Parathyroid adenoma (tissue), 2 donors: ENCODE results near the gene EIF6.

Experiments used
- H2AFZ ChIP-seq: fragments of 300-600 bp; sonication (generic); one replicate; pipeline ENCODE4 v1.7.0; 2017; ENCODE audit warnings: antibody characterized with exemption, mild to moderate bottlenecking
- H3K27ac ChIP-seq: fragments of 300-600 bp; sonication (generic); one replicate; pipeline ENCODE4 v1.7.0; 2017
- H3K27me3 ChIP-seq: fragments of 300-600 bp; sonication (generic); one replicate; pipeline ENCODE4 v1.7.0; 2017; ENCODE audit warnings: low read length; ENCODE audit not compliant: control insufficient read depth, insufficient read depth
- H3K36me3 ChIP-seq: fragments of 300-600 bp; sonication (generic); one replicate; pipeline ENCODE4 v1.7.0; 2017; ENCODE audit warnings: low read length; ENCODE audit not compliant: control insufficient read depth, insufficient read depth
- H3K4me1 ChIP-seq: fragments of 300-600 bp; sonication (generic); one replicate; pipeline ENCODE4 v1.7.0; 2017; ENCODE audit warnings: control low read depth
- H3K4me2 ChIP-seq: fragments of 300-600 bp; sonication (generic); one replicate; pipeline ENCODE4 v1.7.0; 2017; ENCODE audit warnings: low read length
- H3K4me3 ChIP-seq: fragments of 300-600 bp; sonication (generic); one replicate; pipeline ENCODE4 v1.7.0; 2017; ENCODE audit warnings: low read depth, low read length
- H3K79me2 ChIP-seq: fragments of 300-600 bp; sonication (generic); one replicate; pipeline ENCODE4 v1.7.0; 2017; ENCODE audit warnings: control low read depth
- H3K9ac ChIP-seq: fragments of 300-600 bp; sonication (generic); one replicate; pipeline ENCODE4 v1.7.0; 2017; ENCODE audit warnings: mild to moderate bottlenecking
- H3K9me3 ChIP-seq: fragments of 300-600 bp; sonication (generic); one replicate; pipeline ENCODE4 v1.7.0; 2017; ENCODE audit warnings: low read length; ENCODE audit not compliant: control insufficient read depth
- TF ChIP-seq, protein P1 (sequence below): fragments of 300-600 bp; sonication (generic); IDR thresholded peaks from one replicate; pipeline ENCODE4 v1.7.0; 2017; ENCODE audit warnings: antibody characterized with exemption, mild to moderate bottlenecking
- donor health status: primary hyperparathyroidism.

Gene EIF6

GRCh38 chr20:35277531-35278395 lies 6.8 kb downstream of the EIF6 start, which contains the start of gene MMP24OS:
Gene MMP24OS (minus strand): TSS chr20:35278122. CDS start chr20:35277929, 193 bp downstream.
- TF ChIP-seq, protein P1, sequence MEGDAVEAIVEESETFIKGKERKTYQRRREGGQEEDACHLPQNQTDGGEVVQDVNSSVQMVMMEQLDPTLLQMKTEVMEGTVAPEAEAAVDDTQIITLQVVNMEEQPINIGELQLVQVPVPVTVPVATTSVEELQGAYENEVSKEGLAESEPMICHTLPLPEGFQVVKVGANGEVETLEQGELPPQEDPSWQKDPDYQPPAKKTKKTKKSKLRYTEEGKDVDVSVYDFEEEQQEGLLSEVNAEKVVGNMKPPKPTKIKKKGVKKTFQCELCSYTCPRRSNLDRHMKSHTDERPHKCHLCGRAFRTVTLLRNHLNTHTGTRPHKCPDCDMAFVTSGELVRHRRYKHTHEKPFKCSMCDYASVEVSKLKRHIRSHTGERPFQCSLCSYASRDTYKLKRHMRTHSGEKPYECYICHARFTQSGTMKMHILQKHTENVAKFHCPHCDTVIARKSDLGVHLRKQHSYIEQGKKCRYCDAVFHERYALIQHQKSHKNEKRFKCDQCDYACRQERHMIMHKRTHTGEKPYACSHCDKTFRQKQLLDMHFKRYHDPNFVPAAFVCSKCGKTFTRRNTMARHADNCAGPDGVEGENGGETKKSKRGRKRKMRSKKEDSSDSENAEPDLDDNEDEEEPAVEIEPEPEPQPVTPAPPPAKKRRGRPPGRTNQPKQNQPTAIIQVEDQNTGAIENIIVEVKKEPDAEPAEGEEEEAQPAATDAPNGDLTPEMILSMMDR: no peak
- Histone ChIP-seq H3K27me3 (no peaks in the 10 kb centered on the region), H2AFZ (peak within 1 kb of the TSS; percentile 84), H3K9me3 (no peaks in the 10 kb centered on the region), H3K4me2 (peak within 1 kb of the TSS; percentile 88), H3K4me1 (peaks cover 14% of the 10 kb centered on the region), H3K4me3 (peak within 1 kb of the TSS; percentile 60), H3K36me3 (no peaks in the 10 kb centered on the region), H3K27ac (peak within 1 kb of the TSS; percentile 84), H3K9ac (no peak within 1 kb of the TSS), H3K79me2 (peaks cover 8% of the 10 kb centered on the region)

DNA sequence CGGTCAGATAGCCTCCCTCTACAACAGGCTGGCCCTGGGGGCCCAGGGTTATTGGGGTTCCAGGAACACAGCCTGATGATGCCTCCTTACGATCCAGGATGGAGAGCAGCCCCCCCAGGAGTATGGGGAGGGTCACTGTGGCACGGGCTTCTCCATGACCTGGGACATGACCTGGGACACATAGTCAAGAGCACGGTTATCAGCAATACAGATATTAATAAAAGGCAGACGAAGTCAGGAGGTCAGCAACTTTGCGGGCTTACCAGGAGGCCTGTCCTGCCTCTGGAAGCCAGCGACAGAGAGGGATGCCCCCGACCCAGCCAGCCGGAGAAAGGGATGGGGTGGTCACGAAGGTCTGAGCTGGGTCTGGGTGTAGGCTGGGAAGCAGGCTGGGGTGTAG lies 7.4 kb downstream of the EIF6 start:
- Histone ChIP-seq H3K36me3 (no peaks in the 10 kb centered on the region), H3K79me2 (peaks cover 4% of the 10 kb centered on the region), H3K4me2 (peak overlapping the region; percentile 88), H3K9ac (no peak overlapping the region), H3K27me3 (no peaks in the 10 kb centered on the region), H3K9me3 (no peaks in the 10 kb centered on the region), H3K4me1 (peaks cover 14% of the 10 kb centered on the region), H2AFZ (peak overlapping the region; percentile 65), H3K4me3 (peak overlapping the region; percentile 60), H3K27ac (peak overlapping the region; percentile 63)
- TF ChIP-seq, protein P1: no peak

GRCh38 chr20:35276408-35276807 lies 8.2 kb downstream of the EIF6 start:
- Histone ChIP-seq H3K9me3 (no peaks in the 10 kb centered on the region), H3K79me2 (peaks cover 2% of the 10 kb centered on the region), H3K4me3 (no peak overlapping the region), H3K9ac (no peak overlapping the region), H3K27ac (no peak overlapping the region), H3K27me3 (no peaks in the 10 kb centered on the region), H3K4me2 (no peak overlapping the region), H3K4me1 (peaks cover 14% of the 10 kb centered on the region), H3K36me3 (no peaks in the 10 kb centered on the region), H2AFZ (no peak overlapping the region)
- TF ChIP-seq, protein P1: no peak

DNA sequence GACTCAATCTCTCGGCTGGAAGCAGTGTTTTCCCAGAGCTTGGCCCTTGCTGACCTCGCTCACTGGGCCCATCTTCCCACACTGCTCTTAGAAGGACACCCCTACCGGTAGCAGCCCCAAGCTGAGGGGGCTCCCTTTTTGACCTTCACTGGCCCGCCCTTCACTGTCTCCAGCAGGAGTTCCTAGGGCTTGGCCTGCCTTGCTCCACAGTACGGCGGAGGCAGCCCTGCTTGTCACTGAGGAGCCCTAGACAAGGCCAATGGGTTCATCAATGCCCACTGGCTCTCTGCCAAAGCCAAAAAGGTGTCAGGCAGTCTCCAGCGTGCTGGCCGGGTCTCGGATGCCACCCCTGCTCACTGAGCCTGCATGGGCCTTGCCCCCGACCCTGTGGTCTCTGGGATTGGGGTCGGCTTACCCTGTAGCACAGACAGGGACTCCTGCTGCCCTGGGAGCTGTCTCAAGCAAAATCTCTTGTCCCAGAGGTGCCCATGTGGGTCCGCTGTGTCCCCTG lies 8.8 kb downstream of the EIF6 start:
- H3K9ac ChIP-seq: no peak overlapping the region
- peaks cover 2% of the 10 kb centered on the region for H3K79me2 ChIP-seq
- H3K4me3 ChIP-seq: no peak overlapping the region
- H3K9me3 ChIP-seq: no peaks in the 10 kb centered on the region
- TF ChIP-seq, protein P1: no peak
- no peaks in the 10 kb centered on the region for H3K27me3 ChIP-seq
- H3K4me1 ChIP-seq: peaks cover 14% of the 10 kb centered on the region
- H3K27ac ChIP-seq: no peak overlapping the region
- H2AFZ ChIP-seq: no peak overlapping the region
- H3K36me3 ChIP-seq: no peaks in the 10 kb centered on the region
- no peak overlapping the region for H3K4me2 ChIP-seq
